Mesangial cell (primary cell): ENCODE measurements around the gene CD300C. TPM values are rescaled to one million over a fixed set of nuclear protein-coding genes. Genes with fewer than 3 reads are reported as not detected.

Experiments used
- total RNA-seq: library from RNA; depleted of rRNA; stranded (reverse); fragments of >200 nt; gene quantifications from 2 replicates; pipeline ENCODE4 v1.2.3, GENCODE V29; 2015

CD300C gene
- total RNA-seq = not detected in 2 replicates

GRCh38 chr17:74545843-74546230 lies at the start of gene CD300C:
TSS of gene CD300C (minus strand) at chr17:74546115. CDS start at chr17:74545782, 333 bp downstream.

GRCh38 chr17:74592087-74592990 lies 46.4 kb upstream of the CD300C start, which contains the start of gene CD300LD:
TSS of gene CD300LD (minus strand) at chr17:74592283. CDS start at chr17:74592202, 81 bp downstream.

GRCh38 chr17:74567397-74567796 lies 21.5 kb upstream of the CD300C start, which contains the start of gene CD300H:
TSS of gene CD300H (minus strand) at chr17:74567509.

GRCh38 chr17:74531231-74531761 lies 14.6 kb downstream of the CD300C start, which contains the start of gene CD300LB:
TSS of gene CD300LB (minus strand) at chr17:74531475. CDS start at chr17:74531350, 125 bp downstream.

Other genes with a start within 250 kb of the CD300C start
- gene KIF19, start 219.9 kb downstream of the CD300C start, total RNA-seq = not detected in 2 replicates
- gene BTBD17, start 184.2 kb downstream of the CD300C start, total RNA-seq = not detected in 2 replicates
- gene GPR142, start 178.6 kb downstream of the CD300C start, total RNA-seq = not detected in 2 replicates
- gene GPRC5C, start 114.0 kb downstream of the CD300C start, total RNA-seq = 40.1 and 174 TPM in 2 replicates
- not detected in 2 replicates for gene CD300A, start 79.5 kb downstream of the CD300C start, total RNA-seq
- not detected in 2 replicates for gene CD300LB, start 14.6 kb downstream of the CD300C start, total RNA-seq
- gene CD300H, start 21.4 kb upstream of the CD300C start, total RNA-seq = not detected in 2 replicates
- gene CD300LD, start 46.2 kb upstream of the CD300C start, total RNA-seq = not detected in 2 replicates
- not detected in 2 replicates for gene CD300E, start 77.6 kb upstream of the CD300C start, total RNA-seq
- not detected in 2 replicates for gene CD300LF, start 166.8 kb upstream of the CD300C start, total RNA-seq
- under 0.01 TPM in 1 of 2 replicates, not detected in the other for gene RAB37, start 191.1 kb upstream of the CD300C start, total RNA-seq
- 53.9 and 54.0 TPM in 2 replicates for gene NHERF1, start 202.5 kb upstream of the CD300C start, total RNA-seq
- 16.9 and 33.1 TPM in 2 replicates for gene NAT9, start 230.2 kb upstream of the CD300C start, total RNA-seq